ENCODE data around the gene SUCO.

The SUCO gene

GRCh38 chr1:172601046-172601630 is 68.2 kb downstream of the SUCO start:
- peaks cover 12% of the 10 kb centered on the region for H3K36me3 ChIP-seq (ENCODE audit: control insufficient read depth, insufficient read depth, low read length)

GRCh38 chr1:172602706-172603105 is 69.8 kb downstream of the SUCO start:
- H3K36me3 ChIP-seq (ENCODE audit: control insufficient read depth, insufficient read depth, low read length) = peaks cover 3% of the 10 kb centered on the region
- H3K27me3 ChIP-seq (ENCODE audit: control insufficient read depth, insufficient read depth, low read length, poor library complexity, severe bottlenecking) = no peaks in the 10 kb centered on the region
- H3K4me1 ChIP-seq (ENCODE audit: control insufficient read depth, insufficient read depth, low read length) = no peaks in the 10 kb centered on the region
- H3K27ac ChIP-seq (ENCODE audit: insufficient read depth, low read depth, low read length, poor library complexity, severe bottlenecking) = no peak overlapping the region
- no peaks in the 10 kb centered on the region for H3K9me3 ChIP-seq (ENCODE audit: control insufficient read depth, low read length)
- no peak overlapping the region for H3K4me3 ChIP-seq (ENCODE audit: insufficient read depth, low read depth, low read length)

More at GRCh38 chr1:172601046-172601630, 68.2 kb downstream of the SUCO start:
- no peaks in the 10 kb centered on the region for H3K9me3 ChIP-seq (ENCODE audit: control insufficient read depth, low read length)
- no peak overlapping the region for H3K27ac ChIP-seq (ENCODE audit: insufficient read depth, low read depth, low read length, poor library complexity, severe bottlenecking)
- no peaks in the 10 kb centered on the region for H3K27me3 ChIP-seq (ENCODE audit: control insufficient read depth, insufficient read depth, low read length, poor library complexity, severe bottlenecking)
- H3K4me1 ChIP-seq (ENCODE audit: control insufficient read depth, insufficient read depth, low read length) = no peaks in the 10 kb centered on the region
- whole genome bisulfite sequencing, 2 experiments = 95 to 96% methylated on average over 6 of the region's 6 CpGs
- H3K4me3 ChIP-seq (ENCODE audit: insufficient read depth, low read depth, low read length) = no peak overlapping the region

- H3K27ac ChIP-seq (ENCODE audit: insufficient read depth, low read depth, low read length, poor library complexity, severe bottlenecking) = no peak overlapping the region
- H3K9me3 ChIP-seq (ENCODE audit: control insufficient read depth, low read length) = no peaks in the 10 kb centered on the region
- H3K4me1 ChIP-seq (ENCODE audit: control insufficient read depth, insufficient read depth, low read length) = no peaks in the 10 kb centered on the region
- 94 to 98% methylated on average over 3 of the region's 4 CpGs for WGBS, 2 experiments
- H3K27me3 ChIP-seq (ENCODE audit: control insufficient read depth, insufficient read depth, low read length, poor library complexity, severe bottlenecking) = no peaks in the 10 kb centered on the region
- no peak overlapping the region for H3K4me3 ChIP-seq (ENCODE audit: insufficient read depth, low read depth, low read length)
- H3K36me3 ChIP-seq (ENCODE audit: control insufficient read depth, insufficient read depth, low read length) = no peaks in the 10 kb centered on the region
Measured at GRCh38 chr1:172603816-172604215, 70.9 kb downstream of the SUCO start.

- no peak overlapping the region for H3K4me3 ChIP-seq (ENCODE audit: insufficient read depth, low read depth, low read length)
- no peaks in the 10 kb centered on the region for H3K9me3 ChIP-seq (ENCODE audit: control insufficient read depth, low read length)
- H3K4me1 ChIP-seq (ENCODE audit: control insufficient read depth, insufficient read depth, low read length) = no peaks in the 10 kb centered on the region
- peaks cover 9% of the 10 kb centered on the region for H3K36me3 ChIP-seq (ENCODE audit: control insufficient read depth, insufficient read depth, low read length)
- WGBS, 2 experiments = 97% methylated on average over 2 of the region's 2 CpGs
- no peak overlapping the region for H3K27ac ChIP-seq (ENCODE audit: insufficient read depth, low read depth, low read length, poor library complexity, severe bottlenecking)
- H3K27me3 ChIP-seq (ENCODE audit: control insufficient read depth, insufficient read depth, low read length, poor library complexity, severe bottlenecking) = no peaks in the 10 kb centered on the region
Measured at GRCh38 chr1:172605641-172606040, 72.7 kb downstream of the SUCO start.

GRCh38 chr1:172607145-172607544 is 74.2 kb downstream of the SUCO start:
- Histone ChIP-seq H3K4me3 (ENCODE audit: insufficient read depth, low read depth, low read length) (no peak overlapping the region), H3K9me3 (ENCODE audit: control insufficient read depth, low read length) (no peaks in the 10 kb centered on the region), H3K36me3 (ENCODE audit: control insufficient read depth, insufficient read depth, low read length) (peaks cover 11% of the 10 kb centered on the region), H3K27me3 (ENCODE audit: control insufficient read depth, insufficient read depth, low read length, poor library complexity, severe bottlenecking) (no peaks in the 10 kb centered on the region), H3K27ac (ENCODE audit: insufficient read depth, low read depth, low read length, poor library complexity, severe bottlenecking) (no peak overlapping the region), H3K4me1 (ENCODE audit: control insufficient read depth, insufficient read depth, low read length) (no peaks in the 10 kb centered on the region)

GRCh38 chr1:172608098-172608601 is 75.2 kb downstream of the SUCO start:
- 91 to 92% methylated on average over 2 to 4 of the region's 4 CpGs for WGBS, 2 experiments
- Histone ChIP-seq H3K4me1 (ENCODE audit: control insufficient read depth, insufficient read depth, low read length) (no peaks in the 10 kb centered on the region), H3K36me3 (ENCODE audit: control insufficient read depth, insufficient read depth, low read length) (peaks cover 11% of the 10 kb centered on the region), H3K27me3 (ENCODE audit: control insufficient read depth, insufficient read depth, low read length, poor library complexity, severe bottlenecking) (no peaks in the 10 kb centered on the region), H3K4me3 (ENCODE audit: insufficient read depth, low read depth, low read length) (no peak overlapping the region), H3K27ac (ENCODE audit: insufficient read depth, low read depth, low read length, poor library complexity, severe bottlenecking) (no peak overlapping the region), H3K9me3 (ENCODE audit: control insufficient read depth, low read length) (no peaks in the 10 kb centered on the region)

- Histone ChIP-seq H3K27ac (ENCODE audit: insufficient read depth, low read depth, low read length, poor library complexity, severe bottlenecking) (no peak overlapping the region), H3K4me1 (ENCODE audit: control insufficient read depth, insufficient read depth, low read length) (no peaks in the 10 kb centered on the region), H3K4me3 (ENCODE audit: insufficient read depth, low read depth, low read length) (no peak overlapping the region), H3K36me3 (ENCODE audit: control insufficient read depth, insufficient read depth, low read length) (peaks cover 11% of the 10 kb centered on the region), H3K9me3 (ENCODE audit: control insufficient read depth, low read length) (no peaks in the 10 kb centered on the region), H3K27me3 (ENCODE audit: control insufficient read depth, insufficient read depth, low read length, poor library complexity, severe bottlenecking) (no peaks in the 10 kb centered on the region)
- WGBS, 2 experiments = 87 to 98% methylated on average over 2 to 3 of the region's 3 CpGs
Measured at GRCh38 chr1:172609528-172609927, 76.6 kb downstream of the SUCO start.

GRCh38 chr1:172612478-172612877 is 79.5 kb downstream of the SUCO start:
- no peaks in the 10 kb centered on the region for H3K4me1 ChIP-seq (ENCODE audit: control insufficient read depth, insufficient read depth, low read length)
- 75 to 81% methylated on average over 2 of the region's 2 CpGs for WGBS, 2 experiments
- no peak overlapping the region for H3K27ac ChIP-seq (ENCODE audit: insufficient read depth, low read depth, low read length, poor library complexity, severe bottlenecking)
- peaks cover 11% of the 10 kb centered on the region for H3K36me3 ChIP-seq (ENCODE audit: control insufficient read depth, insufficient read depth, low read length)
- no peaks in the 10 kb centered on the region for H3K27me3 ChIP-seq (ENCODE audit: control insufficient read depth, insufficient read depth, low read length, poor library complexity, severe bottlenecking)
- H3K9me3 ChIP-seq (ENCODE audit: control insufficient read depth, low read length) = no peaks in the 10 kb centered on the region
- H3K4me3 ChIP-seq (ENCODE audit: insufficient read depth, low read depth, low read length) = no peak overlapping the region

GRCh38 chr1:172613294-172613693 is 80.3 kb downstream of the SUCO start:
- H3K27ac ChIP-seq (ENCODE audit: insufficient read depth, low read depth, low read length, poor library complexity, severe bottlenecking) = no peak overlapping the region
- no peaks in the 10 kb centered on the region for H3K9me3 ChIP-seq (ENCODE audit: control insufficient read depth, low read length)
- 100% methylated on average over 2 of the region's 2 CpGs; no CpG with 5 or more reads in 1 of the 2 experiments for WGBS, 2 experiments
- no peaks in the 10 kb centered on the region for H3K27me3 ChIP-seq (ENCODE audit: control insufficient read depth, insufficient read depth, low read length, poor library complexity, severe bottlenecking)
- no peak overlapping the region for H3K4me3 ChIP-seq (ENCODE audit: insufficient read depth, low read depth, low read length)
- H3K36me3 ChIP-seq (ENCODE audit: control insufficient read depth, insufficient read depth, low read length) = peaks cover 11% of the 10 kb centered on the region
- no peaks in the 10 kb centered on the region for H3K4me1 ChIP-seq (ENCODE audit: control insufficient read depth, insufficient read depth, low read length)

- Histone ChIP-seq H3K36me3 (ENCODE audit: control insufficient read depth, insufficient read depth, low read length) (no peaks in the 10 kb centered on the region), H3K27ac (ENCODE audit: insufficient read depth, low read depth, low read length, poor library complexity, severe bottlenecking) (no peak overlapping the region), H3K9me3 (ENCODE audit: control insufficient read depth, low read length) (no peaks in the 10 kb centered on the region), H3K27me3 (ENCODE audit: control insufficient read depth, insufficient read depth, low read length, poor library complexity, severe bottlenecking) (no peaks in the 10 kb centered on the region), H3K4me1 (ENCODE audit: control insufficient read depth, insufficient read depth, low read length) (no peaks in the 10 kb centered on the region), H3K4me3 (ENCODE audit: insufficient read depth, low read depth, low read length) (no peak overlapping the region)
- WGBS, 2 experiments = 90 to 95% methylated on average over 1 of the region's 1 CpG
Measured at GRCh38 chr1:172616195-172616594, 83.2 kb downstream of the SUCO start.

- no peaks in the 10 kb centered on the region for H3K36me3 ChIP-seq (ENCODE audit: control insufficient read depth, insufficient read depth, low read length)
- WGBS, 2 experiments = 58 to 68% methylated on average over 3 of the region's 3 CpGs
- H3K9me3 ChIP-seq (ENCODE audit: control insufficient read depth, low read length) = no peaks in the 10 kb centered on the region
- H3K4me1 ChIP-seq (ENCODE audit: control insufficient read depth, insufficient read depth, low read length) = no peaks in the 10 kb centered on the region
- no peak overlapping the region for H3K27ac ChIP-seq (ENCODE audit: insufficient read depth, low read depth, low read length, poor library complexity, severe bottlenecking)
- H3K4me3 ChIP-seq (ENCODE audit: insufficient read depth, low read depth, low read length) = no peak overlapping the region
- no peaks in the 10 kb centered on the region for H3K27me3 ChIP-seq (ENCODE audit: control insufficient read depth, insufficient read depth, low read length, poor library complexity, severe bottlenecking)
Measured at GRCh38 chr1:172616636-172617035, 83.7 kb downstream of the SUCO start.
